Neural crest cell (in vitro differentiated cells): ENCODE results near the gene SCRN1. TPM values are rescaled to one million over a fixed set of nuclear protein-coding genes. Genes with fewer than 3 reads are reported as not detected.
A peak's percentile ranks its signal among the peaks of the same experiment; 100 is the strongest.

Experiments used
- DNase-seq: peaks from one replicate; pipeline ENCODE4 v3.0.0; 2021; ENCODE audit warnings: low read depth, mixed read lengths, low spot score
- H3K27ac Mint-ChIP-seq: one replicate; pipeline ENCODE4 v1.8.0; 2021; ENCODE audit warnings: mild to moderate bottlenecking, mixed read lengths; ENCODE audit not compliant: unreplicated experiment
- H3K27me3 Mint-ChIP-seq: 2 replicates; pipeline ENCODE4 v1.8.0; 2021; ENCODE audit warnings: low read depth, mild to moderate bottlenecking, mixed read lengths
- H3K36me3 Mint-ChIP-seq: 2 replicates; pipeline ENCODE4 v1.8.0; 2021; ENCODE audit warnings: low read depth, mild to moderate bottlenecking, mixed read lengths
- H3K4me1 Mint-ChIP-seq: 2 replicates; pipeline ENCODE4 v1.8.0; 2021; ENCODE audit warnings: mixed read lengths
- H3K4me3 Mint-ChIP-seq: one replicate; pipeline ENCODE4 v1.8.0; 2021; ENCODE audit warnings: mild to moderate bottlenecking, mixed read lengths
- H3K9me3 Mint-ChIP-seq: 2 replicates; pipeline ENCODE4 v1.8.0; 2021; ENCODE audit warnings: mixed read lengths
- total RNA-seq: library from RNA; stranded (reverse); gene quantifications from 2 replicates; pipeline ENCODE4 v1.2.1, GENCODE V29; 2021
- TF ChIP-seq, protein P1 (sequence below): fragments of 200-600 bp; sonication (generic); conservative IDR thresholded peaks from 2 replicates; pipeline ENCODE4 v1.5.0; 2021; ENCODE audit warnings: antibody characterized with exemption, mild to moderate bottlenecking

The SCRN1 gene
- total RNA-seq, 1 donor from 2014 or later: 76.8 TPM

DNA sequence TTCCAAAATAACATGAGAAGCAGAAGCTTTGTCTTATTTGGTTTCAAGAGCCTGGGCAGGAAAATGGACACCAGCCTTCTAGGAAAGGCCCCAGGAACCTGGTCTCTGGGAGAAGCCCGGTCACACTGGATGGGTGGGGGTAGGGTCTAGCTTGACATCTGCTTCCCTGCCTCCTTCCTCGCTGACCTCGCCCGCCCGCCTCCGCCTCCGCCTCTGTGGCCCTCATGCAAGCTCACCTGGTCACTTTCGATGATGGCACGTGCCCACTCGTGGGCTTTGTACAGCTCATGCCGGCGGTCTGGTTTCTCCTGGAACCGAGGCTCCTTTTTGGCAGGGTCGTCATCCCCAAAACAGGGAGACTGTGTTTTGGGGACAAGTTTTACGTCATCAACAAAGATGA, 63.4 kb downstream of the SCRN1 start:
- H3K27ac Mint-ChIP-seq: peak overlapping the region; percentile 85
- TF ChIP-seq, protein P1, sequence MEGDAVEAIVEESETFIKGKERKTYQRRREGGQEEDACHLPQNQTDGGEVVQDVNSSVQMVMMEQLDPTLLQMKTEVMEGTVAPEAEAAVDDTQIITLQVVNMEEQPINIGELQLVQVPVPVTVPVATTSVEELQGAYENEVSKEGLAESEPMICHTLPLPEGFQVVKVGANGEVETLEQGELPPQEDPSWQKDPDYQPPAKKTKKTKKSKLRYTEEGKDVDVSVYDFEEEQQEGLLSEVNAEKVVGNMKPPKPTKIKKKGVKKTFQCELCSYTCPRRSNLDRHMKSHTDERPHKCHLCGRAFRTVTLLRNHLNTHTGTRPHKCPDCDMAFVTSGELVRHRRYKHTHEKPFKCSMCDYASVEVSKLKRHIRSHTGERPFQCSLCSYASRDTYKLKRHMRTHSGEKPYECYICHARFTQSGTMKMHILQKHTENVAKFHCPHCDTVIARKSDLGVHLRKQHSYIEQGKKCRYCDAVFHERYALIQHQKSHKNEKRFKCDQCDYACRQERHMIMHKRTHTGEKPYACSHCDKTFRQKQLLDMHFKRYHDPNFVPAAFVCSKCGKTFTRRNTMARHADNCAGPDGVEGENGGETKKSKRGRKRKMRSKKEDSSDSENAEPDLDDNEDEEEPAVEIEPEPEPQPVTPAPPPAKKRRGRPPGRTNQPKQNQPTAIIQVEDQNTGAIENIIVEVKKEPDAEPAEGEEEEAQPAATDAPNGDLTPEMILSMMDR: no peak
- peaks cover 22% of the 10 kb centered on the region for H3K4me1 Mint-ChIP-seq
- H3K4me3 Mint-ChIP-seq: no peak overlapping the region
- no peaks in the 10 kb centered on the region for H3K27me3 Mint-ChIP-seq
- H3K9me3 Mint-ChIP-seq: no peaks in the 10 kb centered on the region
- peaks cover 6% of the 10 kb centered on the region for H3K36me3 Mint-ChIP-seq
- no peak for DNase-seq

DNA sequence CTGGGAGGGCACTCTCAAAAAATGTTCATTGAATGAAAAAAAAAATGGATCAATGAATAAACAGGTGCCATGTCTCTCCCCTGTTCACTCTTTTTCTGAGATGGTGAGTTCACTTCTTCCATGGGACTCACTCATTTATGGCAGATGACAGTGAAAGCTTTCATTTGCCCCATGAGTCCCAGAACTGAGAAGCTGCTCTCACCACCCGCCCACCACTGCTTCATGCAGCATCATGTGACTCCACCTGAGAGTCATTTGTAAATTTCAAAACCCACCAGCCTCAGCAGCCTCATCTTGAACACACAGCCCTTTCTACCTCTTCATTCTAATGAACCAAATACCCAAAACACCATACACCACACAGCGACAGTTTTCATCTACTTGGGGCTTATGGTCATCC, 64.9 kb downstream of the SCRN1 start:
- TF ChIP-seq, protein P1: no peak
- H3K4me3 Mint-ChIP-seq: no peak overlapping the region
- peaks cover 3% of the 10 kb centered on the region for H3K36me3 Mint-ChIP-seq
- H3K27ac Mint-ChIP-seq: no peak overlapping the region
- peaks cover 23% of the 10 kb centered on the region for H3K4me1 Mint-ChIP-seq
- no peaks in the 10 kb centered on the region for H3K27me3 Mint-ChIP-seq
- no peak for DNase-seq
- no peaks in the 10 kb centered on the region for H3K9me3 Mint-ChIP-seq

DNA sequence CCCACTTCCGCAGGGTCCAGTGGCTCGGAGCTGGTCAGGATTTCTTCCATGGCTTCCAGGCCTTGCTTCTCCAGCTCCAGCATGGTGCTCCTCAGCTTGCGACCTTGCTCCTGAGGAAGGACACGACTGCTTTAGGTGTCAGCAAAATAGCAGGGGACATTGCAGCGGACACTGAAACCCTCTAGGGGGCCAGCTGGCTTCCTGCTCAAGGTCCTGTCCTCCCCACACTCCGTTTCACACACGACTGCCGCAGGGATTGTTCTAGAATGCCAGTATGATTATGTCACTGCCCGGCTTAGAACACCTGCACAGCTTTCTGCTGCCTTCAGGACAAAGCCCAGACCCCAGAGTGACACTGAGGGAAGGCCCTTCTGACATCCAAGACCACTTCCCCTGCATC, 65.6 kb downstream of the SCRN1 start:
- Mint-ChIP-seq H3K4me1 (peaks cover 23% of the 10 kb centered on the region), H3K27me3 (no peaks in the 10 kb centered on the region), H3K27ac (no peak overlapping the region), H3K9me3 (no peaks in the 10 kb centered on the region), H3K36me3 (peaks cover 7% of the 10 kb centered on the region), H3K4me3 (no peak overlapping the region)
- TF ChIP-seq, protein P1: no peak
- DNase-seq: no peak

DNA sequence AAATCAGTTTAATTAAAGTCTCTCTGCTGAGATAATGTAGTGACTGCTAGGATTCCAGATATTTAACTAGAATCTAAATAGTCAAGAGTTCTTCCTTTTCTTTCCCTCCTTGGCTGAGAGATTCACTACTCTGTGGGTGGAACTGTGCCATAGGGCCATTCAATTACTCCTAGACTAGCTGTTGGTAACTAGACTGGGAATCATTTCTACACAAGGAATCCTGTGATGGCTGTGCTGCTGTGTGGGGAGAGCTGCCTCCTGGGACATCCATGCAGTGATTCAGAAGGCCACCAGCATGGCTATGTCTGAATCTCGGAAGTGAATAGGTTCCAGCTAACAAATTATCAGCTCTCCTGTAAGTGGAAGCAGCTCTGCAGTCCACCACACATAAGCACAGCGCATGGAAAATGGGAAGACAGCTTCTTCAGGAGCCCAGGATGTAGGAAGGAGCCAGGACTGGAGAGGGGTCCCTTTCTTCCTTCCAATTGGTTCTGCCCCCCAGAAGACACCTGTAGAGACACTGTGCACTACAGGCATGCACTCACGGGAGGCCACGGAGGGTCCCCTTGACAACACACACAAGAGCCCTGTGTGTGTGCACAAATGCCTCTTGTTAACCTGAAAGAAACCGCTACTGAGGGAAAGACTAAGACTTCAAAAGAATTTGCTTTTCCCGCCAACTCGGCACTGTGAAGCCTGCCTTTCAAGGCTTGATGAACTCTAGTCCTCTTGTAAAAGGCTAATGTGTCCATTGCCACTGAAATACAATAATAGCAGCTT, 66.5 kb downstream of the SCRN1 start:
- no peak overlapping the region for H3K27ac Mint-ChIP-seq
- no peak overlapping the region for H3K4me3 Mint-ChIP-seq
- H3K36me3 Mint-ChIP-seq: peaks cover 8% of the 10 kb centered on the region
- peaks cover 23% of the 10 kb centered on the region for H3K4me1 Mint-ChIP-seq
- no peaks in the 10 kb centered on the region for H3K9me3 Mint-ChIP-seq
- no peak for DNase-seq
- no peaks in the 10 kb centered on the region for H3K27me3 Mint-ChIP-seq
- TF ChIP-seq, protein P1: no peak

DNA sequence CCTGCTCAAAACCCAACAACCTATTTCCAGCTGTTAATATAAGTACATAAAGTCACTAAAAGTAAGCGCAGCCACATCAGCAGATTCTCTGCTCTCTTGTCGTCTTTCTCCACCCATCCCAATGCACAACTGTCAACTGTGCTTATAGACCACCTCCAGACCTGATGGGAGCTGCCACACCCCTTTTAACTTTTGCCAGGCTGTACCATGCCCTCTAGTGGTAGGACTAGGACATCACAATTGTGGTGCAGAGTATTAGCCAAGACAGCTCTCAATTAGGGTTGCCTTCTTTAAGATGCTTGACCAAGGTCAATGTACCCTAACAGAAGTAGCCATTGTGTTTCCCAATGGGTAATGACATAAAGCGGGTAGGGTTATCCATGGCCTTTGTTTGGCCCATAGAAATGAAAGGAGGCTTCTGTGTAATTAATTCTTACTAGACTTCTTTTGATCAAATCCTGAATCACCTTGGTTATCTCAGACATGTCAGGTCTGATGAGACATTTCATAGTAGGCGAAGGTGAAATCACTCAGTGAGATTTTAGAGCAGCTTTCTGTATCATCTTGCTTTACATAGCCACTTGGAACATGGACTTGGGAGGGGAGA, 68.1 kb downstream of the SCRN1 start:
- no peaks in the 10 kb centered on the region for H3K27me3 Mint-ChIP-seq
- H3K36me3 Mint-ChIP-seq: peaks cover 8% of the 10 kb centered on the region
- TF ChIP-seq, protein P1: peak; percentile 93
- H3K27ac Mint-ChIP-seq: no peak overlapping the region
- H3K4me3 Mint-ChIP-seq: no peak overlapping the region
- H3K9me3 Mint-ChIP-seq: no peaks in the 10 kb centered on the region
- H3K4me1 Mint-ChIP-seq: peaks cover 18% of the 10 kb centered on the region
- peak; percentile 54 for DNase-seq
